GM12874 (cell line): ENCODE results near the gene RGS5.

Experiments used
- CTCF ChIP-seq: IDR thresholded peaks from 2 replicates; pipeline ENCODE4 v1.5.1; 2011; ENCODE audit warnings: low read depth, mild to moderate bottlenecking, control low read depth, low read length, moderate library complexity; ENCODE audit not compliant: insufficient read depth

The RGS5 gene

GRCh38 chr1:163227126-163227525 is 24.4 kb upstream of the RGS5 start:
- TF ChIP-seq CTCF: no peak

DNA sequence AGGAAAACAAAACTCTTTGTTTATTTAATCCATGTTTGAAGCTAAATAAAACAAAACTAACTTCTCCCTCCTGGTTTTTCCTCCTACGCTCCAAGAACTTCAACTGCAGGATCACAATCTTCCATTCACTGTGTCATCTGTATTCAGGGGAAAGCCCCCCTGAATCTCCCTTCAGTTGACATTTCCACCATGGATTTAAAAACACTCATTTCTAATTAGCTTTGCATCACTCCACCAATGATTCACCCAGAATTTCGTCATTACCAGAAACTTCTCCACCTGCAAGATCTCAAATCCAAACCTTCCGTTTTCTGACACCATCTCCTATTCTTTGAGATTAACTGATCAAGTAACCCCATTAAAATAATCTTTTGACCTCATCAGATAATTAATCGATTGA is 10.9 kb upstream of the RGS5 start:
- no peak for TF ChIP-seq CTCF

DNA sequence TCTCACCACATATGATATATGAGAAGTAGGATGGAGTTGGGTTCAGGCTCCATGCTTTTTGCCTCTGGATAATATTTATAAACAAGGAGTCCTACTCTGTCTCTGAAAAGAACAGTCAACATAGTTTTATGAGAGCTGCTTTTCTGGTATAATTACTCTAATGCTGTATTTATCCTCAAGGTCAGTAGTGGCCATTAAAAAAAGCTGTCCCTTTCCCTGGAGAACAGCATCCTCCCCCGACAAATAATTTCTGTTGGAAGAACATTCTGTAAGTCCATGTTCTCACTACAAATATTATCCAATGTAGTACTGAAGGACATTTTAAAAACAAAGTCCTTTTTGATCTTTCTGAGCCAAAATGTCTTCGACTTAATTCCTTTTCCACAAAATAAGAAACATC is 9.0 kb upstream of the RGS5 start:
- no peak for TF ChIP-seq CTCF

- no peak for TF ChIP-seq CTCF
Measured at GRCh38 chr1:163205513-163205912, 2.8 kb upstream of the RGS5 start.

DNA sequence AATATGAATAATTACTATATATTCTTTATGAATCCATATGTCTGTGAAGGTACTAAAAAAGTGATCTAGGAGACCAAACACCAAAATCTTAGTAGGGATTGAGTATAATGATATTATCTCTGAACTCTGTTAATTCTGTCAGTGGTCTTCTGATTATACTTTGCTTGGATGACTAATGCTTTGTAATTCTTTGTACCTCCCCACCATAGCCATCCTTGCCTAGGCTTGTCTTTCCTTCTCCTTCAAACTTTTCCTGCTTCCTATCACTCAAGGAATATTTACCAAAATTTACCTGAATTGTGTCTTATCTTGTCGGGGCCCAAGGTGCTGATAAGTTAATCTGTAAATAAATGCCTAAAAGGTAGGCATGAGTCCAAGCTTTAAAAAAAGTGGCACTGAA is 845 bp upstream of the RGS5 start:
- no peak for TF ChIP-seq CTCF

DNA sequence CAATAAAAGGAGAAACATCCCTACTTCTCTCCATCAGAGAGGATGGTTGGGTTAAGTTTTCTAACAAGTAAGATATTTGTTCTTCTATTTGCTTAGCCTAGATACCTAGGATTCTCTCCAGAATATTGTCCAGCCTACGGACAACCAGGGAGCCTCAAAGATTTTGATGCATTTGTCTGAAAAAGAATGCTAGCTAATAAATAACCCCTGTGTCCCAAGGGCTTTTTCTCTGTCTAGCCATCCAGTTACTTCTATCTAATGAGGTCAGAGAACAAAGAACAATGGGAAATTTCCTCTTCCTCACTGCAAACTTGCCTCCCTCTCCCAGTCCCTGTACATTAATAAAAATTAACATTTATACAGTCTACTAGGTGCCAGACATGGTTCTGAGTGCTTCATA is 810 bp downstream of the RGS5 start:
- TF ChIP-seq CTCF: no peak

DNA sequence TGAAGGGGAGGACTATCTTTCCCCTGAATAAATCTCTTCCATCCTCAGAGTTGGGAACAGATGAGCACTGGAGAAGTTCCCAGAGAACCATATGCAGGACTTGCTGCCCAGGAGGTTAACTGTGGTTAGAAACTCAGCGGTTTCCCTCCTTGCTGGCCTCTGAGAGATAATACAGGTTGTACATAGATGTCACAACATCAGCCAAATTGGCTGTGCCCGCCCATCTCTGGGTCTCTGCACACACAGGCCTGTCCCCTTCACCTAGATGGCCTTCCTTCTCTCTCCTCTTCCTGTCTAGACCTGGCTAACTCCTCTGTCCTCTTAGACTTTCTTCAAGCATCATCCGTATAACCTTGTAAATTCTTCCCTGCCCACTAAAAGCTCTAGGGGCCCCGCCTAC is 5.7 kb downstream of the RGS5 start:
- TF ChIP-seq CTCF: no peak

GRCh38 chr1:163196449-163196787 is 6.3 kb downstream of the RGS5 start:
- no peak for TF ChIP-seq CTCF
